GM12865 (cell line): ENCODE results near the gene CRISPLD2.

Experiments
- DNase-seq: peaks from one replicate; pipeline ENCODE4 v3.0.0; 2010; ENCODE audit warnings: low read depth
- H3K4me3 ChIP-seq: 2 replicates; pipeline ENCODE4 v1.5.1; 2011; ENCODE audit warnings: mild to moderate bottlenecking, low read depth, low read length, control low read depth
- TF ChIP-seq, protein P1 (sequence below): IDR thresholded peaks from 2 replicates; pipeline ENCODE4 v1.5.1; 2011; ENCODE audit warnings: low read length, control low read depth, low read depth, inconsistent platforms; ENCODE audit not compliant: insufficient read depth; ENCODE audit errors: missing control alignments

Gene CRISPLD2

DNA sequence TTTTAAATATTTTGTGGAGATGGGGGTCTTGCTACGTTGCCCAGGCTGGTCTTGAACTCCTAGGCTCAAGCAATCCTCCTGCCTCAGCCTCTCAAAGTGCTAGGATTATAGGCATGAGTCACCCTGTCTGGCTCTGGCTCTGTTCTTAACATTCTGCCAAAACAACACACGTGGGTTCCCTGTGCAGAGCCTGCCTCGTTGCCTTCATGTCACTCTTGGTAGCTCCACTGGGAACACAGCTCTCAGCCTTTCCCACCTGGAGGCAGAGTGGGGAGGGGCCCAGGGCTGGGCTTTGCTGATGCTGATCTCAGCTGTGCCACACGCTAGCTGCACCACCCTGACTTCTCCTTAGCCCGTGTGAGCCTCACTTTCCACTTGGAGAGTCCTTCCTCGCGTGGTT lies 19.3 kb downstream of the CRISPLD2 start:
- DNase-seq: no peak
- TF ChIP-seq, protein P1, sequence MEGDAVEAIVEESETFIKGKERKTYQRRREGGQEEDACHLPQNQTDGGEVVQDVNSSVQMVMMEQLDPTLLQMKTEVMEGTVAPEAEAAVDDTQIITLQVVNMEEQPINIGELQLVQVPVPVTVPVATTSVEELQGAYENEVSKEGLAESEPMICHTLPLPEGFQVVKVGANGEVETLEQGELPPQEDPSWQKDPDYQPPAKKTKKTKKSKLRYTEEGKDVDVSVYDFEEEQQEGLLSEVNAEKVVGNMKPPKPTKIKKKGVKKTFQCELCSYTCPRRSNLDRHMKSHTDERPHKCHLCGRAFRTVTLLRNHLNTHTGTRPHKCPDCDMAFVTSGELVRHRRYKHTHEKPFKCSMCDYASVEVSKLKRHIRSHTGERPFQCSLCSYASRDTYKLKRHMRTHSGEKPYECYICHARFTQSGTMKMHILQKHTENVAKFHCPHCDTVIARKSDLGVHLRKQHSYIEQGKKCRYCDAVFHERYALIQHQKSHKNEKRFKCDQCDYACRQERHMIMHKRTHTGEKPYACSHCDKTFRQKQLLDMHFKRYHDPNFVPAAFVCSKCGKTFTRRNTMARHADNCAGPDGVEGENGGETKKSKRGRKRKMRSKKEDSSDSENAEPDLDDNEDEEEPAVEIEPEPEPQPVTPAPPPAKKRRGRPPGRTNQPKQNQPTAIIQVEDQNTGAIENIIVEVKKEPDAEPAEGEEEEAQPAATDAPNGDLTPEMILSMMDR: no peak
- H3K4me3 ChIP-seq: no peak overlapping the region

DNA sequence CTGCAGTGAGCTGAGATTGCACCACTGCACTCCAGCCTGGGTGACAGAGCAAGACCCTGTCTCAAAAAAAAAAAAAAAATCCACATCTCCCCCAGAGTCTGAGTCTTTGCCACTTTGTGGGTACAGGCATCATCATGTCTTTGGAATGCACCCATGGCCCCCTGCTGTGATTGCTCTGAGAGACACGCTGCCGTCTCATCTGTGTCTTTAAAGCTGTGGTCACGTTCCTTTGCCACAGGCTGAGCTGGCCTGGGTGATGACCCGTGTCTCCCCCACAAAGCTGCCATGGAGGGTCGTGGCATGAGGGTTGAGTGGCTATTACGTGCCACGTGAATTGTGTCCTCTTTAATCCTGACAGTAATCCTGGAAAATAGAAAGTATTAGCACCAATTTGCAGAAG lies 20.2 kb downstream of the CRISPLD2 start:
- TF ChIP-seq, protein P1: no peak
- no peak overlapping the region for H3K4me3 ChIP-seq
- no peak for DNase-seq

DNA sequence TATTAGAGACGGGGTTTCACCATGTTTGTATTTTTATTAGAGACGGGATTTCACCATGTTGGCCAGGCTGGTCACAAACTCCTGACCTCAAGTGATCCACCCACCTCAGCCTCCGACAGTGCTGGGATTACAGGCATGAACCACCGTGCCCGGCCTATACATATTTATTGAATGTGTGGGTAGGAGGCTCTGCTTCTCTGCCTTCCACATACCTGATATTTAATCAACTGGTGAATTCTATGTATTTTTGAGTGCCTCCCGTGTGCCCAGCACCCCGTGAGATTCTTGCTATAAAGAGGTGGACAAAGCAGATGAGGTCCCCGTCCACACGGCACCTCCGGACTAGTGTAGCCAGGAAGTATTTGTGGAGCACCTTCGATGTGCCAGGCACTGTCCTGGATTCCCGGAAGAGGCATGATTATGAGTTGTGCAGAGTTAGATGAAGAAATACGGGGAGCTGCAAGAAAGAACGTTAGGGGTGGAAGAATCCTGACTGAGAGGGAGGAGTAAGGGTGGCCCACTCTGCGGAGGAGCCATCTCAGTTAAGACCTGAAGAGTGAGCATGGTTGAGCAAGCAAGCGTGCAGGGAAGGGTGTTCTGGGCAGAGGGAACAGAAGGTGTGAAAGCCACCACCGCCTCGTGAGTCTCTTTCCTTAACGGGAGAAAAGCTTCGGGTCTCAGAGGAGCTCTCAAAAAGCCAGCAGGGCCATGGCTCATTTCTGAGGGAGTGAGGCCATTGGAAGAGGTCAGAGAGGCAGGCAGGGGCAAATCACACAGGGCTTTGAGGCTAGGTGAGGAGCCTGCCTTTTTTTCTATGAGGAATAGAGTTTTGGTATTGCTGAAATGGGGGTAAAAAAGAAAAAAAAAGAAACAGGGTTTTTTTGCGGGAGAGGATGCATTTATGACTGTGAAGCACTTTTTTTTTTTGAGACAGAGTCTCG lies 21.2 kb downstream of the CRISPLD2 start:
- H3K4me3 ChIP-seq: no peak overlapping the region
- DNase-seq: no peak
- TF ChIP-seq, protein P1: no peak

DNA sequence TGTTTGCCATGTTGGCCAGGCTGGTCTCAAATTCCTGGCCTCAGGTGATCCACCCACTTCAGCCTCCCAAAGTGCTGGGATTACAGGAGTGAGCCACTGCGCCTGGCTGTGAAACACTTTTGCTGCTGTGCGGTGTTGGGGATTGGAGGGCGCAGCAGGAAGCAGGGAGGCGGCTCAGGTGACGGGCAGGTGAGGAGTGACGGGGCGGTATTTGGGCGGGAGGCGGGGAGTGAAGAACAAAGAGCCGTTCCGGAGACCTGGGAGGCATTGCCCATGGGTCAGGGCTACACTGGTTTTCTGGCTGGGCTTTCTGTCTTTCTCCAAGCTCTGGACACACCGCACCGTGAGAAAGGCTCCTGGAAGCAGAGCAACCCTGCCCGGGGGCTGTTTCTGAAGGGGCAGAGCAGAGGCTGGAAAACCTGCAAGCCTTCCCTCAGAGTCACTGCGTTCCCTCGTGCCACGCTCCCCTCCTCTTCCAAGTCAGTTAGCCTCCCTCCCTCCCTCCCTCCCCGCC lies 22.1 kb downstream of the CRISPLD2 start:
- TF ChIP-seq, protein P1: no peak
- DNase-seq: no peak
- H3K4me3 ChIP-seq: no peak overlapping the region

DNA sequence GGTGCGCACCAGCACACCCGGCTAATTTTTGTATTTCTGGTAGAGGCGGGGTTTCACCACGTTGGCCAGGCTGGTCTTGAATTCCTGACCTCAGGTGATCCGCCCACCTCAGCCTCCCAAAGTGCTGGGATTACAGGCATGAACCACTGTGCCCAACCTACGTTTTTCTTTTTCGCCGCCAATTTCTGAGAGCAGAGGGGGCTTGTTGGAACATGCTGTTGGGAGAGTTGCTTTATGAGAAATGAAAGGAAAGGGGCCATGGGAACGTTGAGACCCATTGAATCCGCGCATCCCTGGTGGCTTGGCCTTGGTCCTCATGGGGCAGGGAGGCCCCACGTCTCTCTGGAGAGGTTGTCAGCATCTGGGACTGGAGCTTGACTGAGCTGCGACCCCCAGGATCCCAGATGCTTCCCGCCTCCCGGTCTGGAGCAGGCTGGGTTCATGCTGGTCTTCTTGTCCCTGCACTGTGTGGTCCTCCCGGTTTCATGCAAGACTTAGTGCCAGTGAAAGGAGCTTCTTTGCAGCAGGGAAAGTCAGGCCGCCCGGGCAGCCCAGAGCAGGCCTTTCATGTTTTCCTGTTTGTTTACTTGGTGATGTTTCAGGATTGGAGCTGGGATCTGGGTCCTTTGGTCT lies 22.8 kb downstream of the CRISPLD2 start:
- no peak for DNase-seq
- TF ChIP-seq, protein P1: no peak
- no peak overlapping the region for H3K4me3 ChIP-seq

DNA sequence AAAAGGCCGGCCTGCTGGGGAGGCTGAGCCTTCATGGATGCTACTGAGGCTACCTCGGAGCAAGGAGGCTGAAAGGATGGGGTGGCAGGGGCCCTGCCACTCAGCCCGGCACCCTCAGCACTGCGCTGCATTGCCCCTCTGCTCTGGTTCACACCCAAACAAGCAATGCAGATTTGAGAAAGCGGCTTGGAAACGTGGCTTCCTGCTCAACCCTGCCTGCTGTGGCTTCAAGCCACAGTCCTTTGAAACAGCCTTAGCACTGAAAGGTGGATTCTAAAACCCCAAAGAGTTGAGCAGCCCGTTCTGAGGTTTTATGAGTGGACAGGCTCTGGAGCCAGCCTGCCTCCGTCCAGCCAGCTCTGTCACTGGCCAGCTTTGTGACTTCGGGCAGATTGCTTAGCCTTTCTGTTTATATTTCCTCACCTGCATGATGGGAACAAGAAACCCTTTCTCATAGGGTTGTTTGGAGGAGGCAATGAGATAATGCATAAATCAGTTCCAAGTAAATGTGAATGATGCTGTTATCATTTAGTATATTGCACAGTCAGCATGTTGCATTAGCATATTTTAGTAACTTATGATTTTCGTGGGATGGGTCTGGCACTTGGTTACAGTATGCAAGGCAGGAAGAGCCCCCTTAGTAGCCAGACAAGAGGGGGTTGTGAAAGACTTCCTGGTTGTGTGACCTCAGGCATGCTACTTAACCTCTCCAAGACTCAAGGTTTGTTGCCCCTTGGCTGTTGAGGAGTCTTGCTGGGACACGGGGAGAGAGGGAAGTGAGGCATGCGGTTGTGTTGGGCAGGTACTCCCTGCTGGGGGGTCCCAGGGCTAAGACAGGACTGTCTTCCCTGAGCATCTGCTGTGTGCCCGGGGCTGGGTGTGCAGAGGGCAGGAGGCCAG lies 23.6 kb downstream of the CRISPLD2 start:
- no peak overlapping the region for H3K4me3 ChIP-seq
- TF ChIP-seq, protein P1: no peak
- no peak for DNase-seq
